ENCODE measurements around the gene MERTK.
"Not testable (repeated sequence)": the region's sequence is repeated elsewhere in the genome, so short reads cannot be mapped to it uniquely, and the experiment has no call there.

Gene MERTK

GRCh38 chr2:112048887-112049286 is 150.5 kb downstream of the MERTK start:
- peak; percentile 69 for DNase-seq

GRCh38 chr2:112050316-112050715 is 151.9 kb downstream of the MERTK start:
- no peak for DNase-seq

- peak; percentile 95 for DNase-seq
Measured at GRCh38 chr2:112053917-112054846, 155.8 kb downstream of the MERTK start.

- peak; percentile 98 for DNase-seq
Measured at GRCh38 chr2:112054847-112055729, 156.7 kb downstream of the MERTK start, which contains the start of gene TMEM87B. Gene TMEM87B, plus strand, starts transcription at chr2:112055269. Its CDS starts 323 bp downstream, at chr2:112055592.

- peak; percentile 87 for DNase-seq
Measured at GRCh38 chr2:112055730-112056625, 157.6 kb downstream of the MERTK start.

GRCh38 chr2:112056626-112056987 is 158.2 kb downstream of the MERTK start:
- no peak for DNase-seq

GRCh38 chr2:112059671-112060070 is 161.3 kb downstream of the MERTK start:
- no peak for DNase-seq

- DNase-seq = no peak
Measured at GRCh38 chr2:112061299-112061698, 162.9 kb downstream of the MERTK start.

GRCh38 chr2:112061840-112062239 is 163.4 kb downstream of the MERTK start:
- DNase-seq = no peak

GRCh38 chr2:112062894-112063293 is 164.5 kb downstream of the MERTK start:
- DNase-seq = no peak

- DNase-seq = no peak
Measured at GRCh38 chr2:112065486-112065885, 167.1 kb downstream of the MERTK start.

- no peak for DNase-seq
Measured at GRCh38 chr2:112065966-112066365, 167.6 kb downstream of the MERTK start.

GRCh38 chr2:112069794-112070193 is 171.4 kb downstream of the MERTK start:
- DNase-seq = not testable (repeated sequence)

- no peak for DNase-seq
Measured at GRCh38 chr2:112073875-112074274, 175.5 kb downstream of the MERTK start.

GRCh38 chr2:112074506-112074905 is 176.1 kb downstream of the MERTK start:
- no peak for DNase-seq

- peak; percentile 26 for DNase-seq
Measured at GRCh38 chr2:112075490-112076260, 177.3 kb downstream of the MERTK start.

GRCh38 chr2:112077814-112078213 is 179.4 kb downstream of the MERTK start:
- DNase-seq = no peak
